CD4-positive, alpha-beta T cell treated with Interferon gamma for 1 hour (primary cell): ENCODE data around the gene ZC3H12A.

ENCODE experiments used
- DNase-seq: peaks from one replicate; pipeline ENCODE4 v3.0.0-alpha.2; 2020

The ZC3H12A gene

DNA sequence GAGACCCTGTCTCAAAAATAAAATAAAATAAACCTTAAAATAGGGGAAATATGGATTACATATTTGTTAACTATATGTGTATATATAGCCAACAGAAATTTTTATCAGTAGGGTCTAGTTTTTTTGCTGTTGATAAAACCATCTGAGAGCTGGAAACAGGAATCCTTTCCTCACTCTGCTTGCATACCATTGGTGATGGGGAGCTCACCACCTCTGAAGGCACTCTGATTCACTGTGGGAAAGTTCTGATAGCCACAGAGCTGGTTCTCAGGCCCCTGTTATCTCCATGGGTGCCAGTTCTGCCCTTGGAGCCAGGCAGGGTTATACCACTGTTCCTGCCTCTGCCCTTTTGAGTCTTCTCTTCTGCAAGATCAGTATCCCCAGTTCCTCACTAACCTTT is 17.8 kb upstream of the ZC3H12A start:
- DNase-seq, result no peak

DNA sequence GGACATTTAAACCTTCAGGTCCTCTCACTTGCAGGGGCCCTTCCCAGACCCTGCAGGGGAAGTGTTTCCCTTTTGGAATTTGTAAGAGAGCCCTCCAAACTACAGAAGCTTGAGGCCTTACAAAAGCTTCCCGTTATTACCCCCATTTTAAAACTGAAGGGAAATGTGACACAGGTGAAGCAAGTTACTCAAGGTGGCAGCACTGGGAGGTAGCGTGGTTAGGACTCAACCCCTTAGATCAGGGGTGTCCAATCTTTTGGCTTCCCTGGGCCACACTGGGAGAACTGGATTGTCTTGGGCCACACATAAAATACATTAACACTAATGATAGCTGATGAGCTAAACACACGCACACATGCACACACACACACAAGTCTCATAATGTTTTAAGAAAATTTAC is 15.8 kb upstream of the ZC3H12A start:
- DNase-seq, result no peak

DNA sequence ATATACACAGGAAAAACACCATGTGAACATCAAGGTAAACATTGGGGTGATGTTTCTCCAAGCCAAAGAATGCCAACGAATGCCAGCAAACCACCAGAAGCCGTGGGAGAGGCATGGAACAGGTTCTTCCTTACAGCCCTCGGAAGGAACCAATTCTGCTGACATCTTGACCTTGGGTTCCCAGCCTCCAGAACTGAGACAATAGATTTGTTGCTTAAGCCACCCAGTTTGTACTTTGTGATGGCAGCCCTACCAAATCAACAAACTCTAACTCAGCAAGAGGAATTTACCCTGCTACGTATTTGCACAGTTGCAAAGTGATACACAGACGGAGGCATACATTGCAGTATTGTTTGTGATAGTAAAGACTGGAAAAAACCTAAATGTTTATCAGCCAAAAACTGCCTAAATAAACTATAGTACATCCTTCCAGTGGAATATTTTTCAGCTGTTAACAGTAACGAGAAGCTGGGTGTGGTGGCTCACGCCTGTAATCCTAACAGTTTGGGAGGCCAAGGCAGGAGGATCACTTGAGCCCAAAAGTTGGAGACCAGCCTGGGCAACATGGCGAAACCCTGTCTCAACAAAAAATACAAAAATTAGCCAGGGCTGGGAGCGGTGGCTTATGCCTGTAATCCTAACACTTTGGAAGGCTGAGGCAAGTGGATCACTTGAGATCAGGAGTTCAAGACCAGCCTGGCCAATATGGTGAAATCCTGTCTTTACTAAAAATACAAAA is 12.5 kb upstream of the ZC3H12A start:
- DNase-seq, result no peak

- no peak for DNase-seq
These were observed 9.9 kb upstream of the ZC3H12A start for GRCh38 chr1:37464443-37464842.

- DNase-seq, result no peak
These were observed 8.5 kb upstream of the ZC3H12A start for GRCh38 chr1:37465593-37466517.

DNA sequence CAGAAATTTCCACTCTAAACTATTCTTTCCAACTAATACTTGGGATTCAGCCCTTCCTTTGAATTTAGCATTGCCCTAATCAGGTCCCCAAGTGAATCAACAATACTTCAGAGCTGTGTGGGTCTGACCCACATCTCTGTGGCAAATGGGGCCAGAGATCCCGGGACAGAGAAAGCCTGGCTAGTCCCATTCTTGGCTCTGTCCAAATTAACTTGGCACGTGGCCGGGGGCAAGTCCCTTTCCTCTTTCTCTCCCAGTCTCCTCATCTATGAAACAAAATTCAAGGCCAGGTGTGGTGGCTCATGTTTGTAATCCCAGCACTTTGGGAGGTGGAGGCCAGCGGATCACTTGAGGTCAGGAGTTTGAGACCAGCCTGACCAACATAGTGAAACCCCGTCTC is 6.3 kb upstream of the ZC3H12A start:
- DNase-seq, result no peak

GRCh38 chr1:37469386-37469785 is 5.0 kb upstream of the ZC3H12A start:
- no peak for DNase-seq

DNA sequence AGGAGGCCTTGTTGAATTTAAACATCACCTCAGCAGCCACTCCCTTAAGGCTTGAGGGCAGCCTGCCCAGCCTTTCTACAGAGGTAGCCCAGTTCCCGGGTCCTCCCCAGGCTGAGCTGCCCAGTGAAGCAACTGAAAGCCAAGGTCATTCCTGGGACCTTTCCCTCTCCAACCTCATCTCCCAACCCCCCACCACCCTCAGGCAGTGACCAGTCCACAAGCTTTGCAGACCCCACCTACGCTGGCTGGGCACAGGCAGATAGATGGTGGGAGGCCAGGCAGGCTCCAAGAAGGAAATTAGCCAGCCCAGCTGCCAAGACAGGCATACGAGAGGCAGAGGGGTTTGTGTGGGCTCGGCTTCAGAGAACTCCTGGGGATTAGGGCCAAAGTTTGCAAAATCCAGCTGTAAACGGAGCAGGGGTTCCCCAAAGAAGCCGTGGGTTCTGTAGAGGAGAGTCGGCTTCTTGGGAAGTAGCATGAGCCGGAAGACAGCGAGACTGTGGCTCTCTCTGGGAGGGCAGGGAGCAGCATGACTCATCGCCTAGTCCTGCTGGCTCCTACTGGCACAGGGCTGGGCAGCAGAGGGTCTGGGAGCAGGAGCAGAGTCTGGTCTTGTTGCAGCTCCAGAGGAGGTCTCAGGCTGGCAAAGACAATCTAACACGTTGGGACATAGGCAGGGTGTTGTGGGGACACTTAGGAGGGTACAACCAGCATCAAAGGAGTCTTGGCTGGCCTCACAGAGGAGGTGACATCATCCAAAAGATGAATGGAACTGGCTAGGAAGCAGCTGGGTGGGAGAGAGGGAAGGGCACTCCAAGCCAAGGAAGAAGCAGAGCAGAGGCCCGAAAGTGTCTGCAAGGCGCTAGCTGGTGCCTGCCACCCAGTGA is 2.8 kb upstream of the ZC3H12A start:
- DNase-seq, result peak; percentile 43

GRCh38 chr1:37472281-37472680 is 2.1 kb upstream of the ZC3H12A start:
- no peak for DNase-seq

DNA sequence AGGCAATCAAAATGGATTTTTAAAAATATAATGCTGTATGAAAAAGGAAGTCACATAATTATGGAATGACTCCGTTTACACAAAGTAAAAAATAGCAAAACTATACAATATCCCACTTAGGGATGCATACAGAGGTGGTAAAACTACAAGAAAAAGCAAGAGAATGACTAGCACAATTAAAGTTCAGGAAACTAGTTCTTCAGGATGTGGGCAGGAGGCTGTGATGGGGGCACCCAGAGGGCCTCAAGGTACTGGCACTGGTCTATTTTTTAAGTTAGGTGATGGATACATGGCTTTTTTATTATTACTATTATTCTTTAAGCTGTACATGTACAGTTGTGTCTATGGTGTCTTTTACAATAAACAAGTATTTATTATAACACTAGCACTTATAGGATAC is 1.4 kb upstream of the ZC3H12A start:
- no peak for DNase-seq

DNA sequence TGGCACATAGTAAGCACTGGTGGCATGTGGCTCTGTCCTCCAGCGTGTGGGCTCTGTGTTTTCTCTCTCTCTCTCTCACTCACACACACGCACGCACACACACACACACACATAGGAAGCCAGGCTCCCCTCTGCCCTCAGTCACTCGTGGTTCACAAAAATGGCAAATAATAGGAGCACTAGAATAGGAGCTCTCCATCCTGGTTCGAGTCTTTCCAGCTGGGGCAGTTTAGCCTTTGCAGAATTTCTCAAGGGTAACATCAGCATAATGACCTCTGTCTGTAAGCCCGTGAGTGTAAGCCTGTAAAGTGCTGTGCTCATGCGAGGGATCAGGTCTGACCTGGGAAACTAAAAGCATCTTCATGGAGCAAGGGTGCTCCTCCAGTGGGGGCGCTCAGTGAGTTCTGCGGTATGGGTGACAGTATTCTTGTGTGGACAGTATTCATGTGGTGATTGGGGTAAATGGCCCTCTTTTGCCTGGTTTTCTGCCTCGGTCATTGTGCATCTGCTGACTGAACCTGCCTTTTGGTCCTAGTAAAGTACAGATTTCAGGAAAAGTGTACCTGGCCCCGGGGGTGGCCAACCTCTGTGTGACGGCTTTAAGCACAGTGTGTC is 842 bp upstream of the ZC3H12A start:
- DNase-seq, result peak; percentile 49

DNA sequence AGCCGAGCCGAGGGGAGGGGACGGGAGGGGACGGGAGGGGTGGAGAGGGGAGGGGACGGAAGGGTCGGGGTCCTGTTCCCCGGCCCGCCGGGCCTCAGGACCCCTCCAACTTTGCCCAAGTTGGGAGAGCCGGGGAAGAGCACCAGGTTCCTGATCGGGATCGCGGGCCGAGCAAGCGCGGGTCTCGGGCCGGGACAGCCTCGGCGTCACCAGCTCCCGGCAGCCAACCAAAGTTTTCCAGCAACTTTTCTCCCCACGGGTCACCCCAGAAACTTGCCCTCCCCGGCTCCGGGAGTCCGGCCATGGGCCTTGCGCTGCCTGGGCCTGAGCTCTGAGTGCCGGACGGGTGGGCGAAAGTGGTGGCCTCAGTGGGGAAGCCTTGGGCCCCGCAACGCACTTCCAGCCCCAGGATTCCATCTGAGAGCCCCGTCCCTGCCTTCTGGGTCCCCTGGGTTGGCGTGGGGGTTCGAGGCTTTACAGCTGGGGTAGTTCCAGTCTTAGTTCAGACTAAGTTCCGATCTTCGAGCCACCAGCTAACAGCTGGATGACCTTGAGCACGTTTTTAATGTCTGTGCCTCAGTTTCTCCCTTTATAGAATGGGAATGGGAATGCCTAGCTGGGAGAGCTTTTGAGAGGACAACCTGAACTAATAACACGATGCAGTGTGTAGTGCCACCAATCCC is 458 bp downstream of the ZC3H12A start:
- no peak for DNase-seq

DNA sequence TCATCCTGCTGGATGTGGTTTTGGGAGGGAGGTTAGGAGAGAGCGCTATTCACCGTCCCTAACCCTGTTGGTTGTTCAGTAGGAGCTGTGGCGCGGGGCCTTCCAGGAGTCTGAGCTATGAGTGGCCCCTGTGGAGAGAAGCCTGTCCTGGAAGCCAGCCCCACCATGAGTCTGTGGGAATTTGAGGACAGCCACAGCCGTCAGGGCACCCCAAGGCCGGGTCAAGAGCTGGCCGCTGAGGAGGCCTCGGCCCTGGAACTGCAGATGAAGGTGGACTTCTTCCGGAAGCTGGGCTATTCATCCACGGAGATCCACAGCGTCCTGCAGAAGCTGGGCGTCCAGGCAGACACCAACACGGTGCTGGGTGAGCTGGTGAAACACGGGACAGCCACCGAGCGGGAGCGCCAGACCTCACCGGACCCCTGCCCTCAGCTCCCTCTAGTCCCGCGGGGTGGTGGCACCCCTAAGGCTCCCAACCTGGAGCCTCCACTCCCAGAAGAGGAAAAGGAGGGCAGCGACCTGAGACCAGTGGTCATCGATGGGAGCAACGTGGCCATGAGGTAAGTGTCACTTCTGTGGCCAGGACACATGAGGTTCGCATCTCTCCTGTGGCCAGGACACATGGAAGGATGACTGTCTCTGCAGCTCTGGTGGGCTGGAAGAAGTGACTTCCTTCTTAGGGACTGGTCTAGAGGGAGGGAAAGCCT is 1.2 kb downstream of the ZC3H12A start:
- DNase-seq, result no peak

GRCh38 chr1:37476087-37476452 is 1.7 kb downstream of the ZC3H12A start:
- DNase-seq, result no peak

- no peak for DNase-seq
These were observed 2.2 kb downstream of the ZC3H12A start for GRCh38 chr1:37476460-37477197.

DNA sequence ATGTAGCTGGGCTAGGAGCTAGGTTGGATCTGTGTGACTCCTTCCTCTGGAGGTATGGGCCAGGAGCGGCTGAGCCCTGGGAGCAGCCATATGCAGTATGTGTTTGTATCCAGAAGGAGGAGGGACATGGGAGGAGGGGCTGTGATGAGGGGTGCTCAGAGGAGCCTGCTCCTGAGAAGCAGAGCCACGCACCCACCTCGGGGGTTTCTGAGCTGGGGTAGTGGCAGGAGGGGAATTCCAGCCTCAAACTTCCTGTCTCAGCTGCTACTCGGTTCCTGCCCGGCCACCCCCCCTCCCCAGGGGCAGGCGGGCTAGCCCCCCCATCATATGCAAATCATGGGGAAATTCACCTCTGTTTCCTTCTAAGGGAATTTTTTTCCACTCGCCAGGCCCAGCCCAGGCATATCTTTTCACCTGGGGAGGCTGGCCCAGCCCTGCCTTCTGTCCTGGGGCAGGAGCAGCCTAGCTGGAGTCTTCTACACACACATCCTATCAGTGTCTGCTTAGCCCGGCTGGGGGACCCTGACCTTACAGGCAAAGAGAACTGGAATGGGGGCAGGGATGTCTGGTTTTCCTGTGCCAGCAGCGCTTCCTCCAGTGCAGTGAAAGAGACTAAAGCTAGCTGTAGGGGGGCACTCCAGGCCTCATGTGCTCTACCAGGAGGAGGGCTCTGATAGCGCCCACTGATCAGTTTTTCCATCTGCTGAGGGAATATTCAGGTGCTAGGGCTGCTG is 3.0 kb downstream of the ZC3H12A start:
- peak; percentile 90 for DNase-seq

- DNase-seq, result no peak
These were observed 3.6 kb downstream of the ZC3H12A start for GRCh38 chr1:37477946-37478345.

GRCh38 chr1:37478451-37478881 is 4.1 kb downstream of the ZC3H12A start:
- DNase-seq, result no peak

DNA sequence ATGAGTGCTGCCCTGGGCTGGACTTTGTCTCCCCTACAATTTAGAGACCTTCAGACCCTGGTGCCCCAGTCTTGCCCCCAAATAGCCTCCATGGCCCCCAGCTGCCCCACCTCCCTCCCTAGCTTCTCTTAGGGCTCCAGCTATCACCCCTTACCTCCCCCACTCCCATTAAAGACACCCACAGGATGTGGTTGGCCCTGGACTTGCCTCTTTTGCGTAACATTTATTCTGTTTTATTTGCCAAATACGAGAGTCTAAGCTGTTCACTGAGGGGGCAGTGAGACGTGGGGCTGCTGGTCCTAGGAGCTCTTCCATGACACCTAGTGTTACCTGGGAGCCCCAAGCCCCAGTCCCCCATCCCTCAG is 4.5 kb downstream of the ZC3H12A start:
- DNase-seq, result peak; percentile 59
